GM23248 (cell line): Measurements from ENCODE around the gene SRRM5.

Source experiments
- EZH2 ChIP-seq: fragments of 200-600 bp; sonication (generic); IDR thresholded peaks from 2 replicates; pipeline ENCODE4 v1.6.1; 2018; ENCODE audit warnings: antibody characterized with exemption, mild to moderate bottlenecking; ENCODE audit not compliant: insufficient read depth, poor library complexity, severe bottlenecking
- EZH2phosphoT487 ChIP-seq: fragments of 200-600 bp; sonication (generic); IDR thresholded peaks from 2 replicates; pipeline ENCODE4 v1.6.1; 2018; ENCODE audit warnings: antibody characterized with exemption, moderate library complexity, mild to moderate bottlenecking, low read depth; ENCODE audit not compliant: insufficient read depth

DNA sequence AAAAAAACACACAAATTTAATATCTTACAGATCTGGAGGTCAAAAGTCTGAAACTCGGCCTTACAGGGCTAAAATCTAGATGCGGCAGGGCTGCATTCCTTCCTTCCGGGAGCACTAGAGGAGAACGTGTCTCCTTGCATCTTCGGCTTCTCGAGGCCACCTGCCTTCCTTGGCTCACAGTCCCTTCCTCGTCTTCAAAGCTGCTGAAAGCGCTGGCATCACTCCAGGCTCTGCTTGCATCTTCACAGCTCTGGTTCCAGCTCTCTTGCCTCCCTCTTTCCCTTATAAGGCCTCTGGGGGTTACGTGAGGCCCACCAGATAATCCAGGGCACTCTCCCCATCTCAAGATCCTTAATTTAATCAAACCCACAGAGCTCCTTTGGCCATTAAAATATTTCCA, 47.1 kb upstream of the SRRM5 start:
- no peak for TF ChIP-seq EZH2
- TF ChIP-seq EZH2phosphoT487: no peak
